Effector memory CD8-positive, alpha-beta T cell (primary cell): ENCODE data around the gene CACNA1C.

Experiments
- ATAC-seq: fragments of 150-1000 bp; cut with Tn5 transposase; replicated peaks from 2 replicates; pipeline ENCODE4 v1.10.0; 2021; ENCODE audit warnings: mild to moderate bottlenecking, moderate library complexity
- DNase-seq, 3 experiments: peaks; one replicate each; pipeline ENCODE4 v3.0.0; 2021
- H3K27ac Mint-ChIP-seq, 2 donors: one replicate each; pipeline ENCODE4 v1.8.0; 2022; ENCODE audit warnings: mild to moderate bottlenecking in 2 of 2, mixed read lengths in 2 of 2, moderate library complexity in 2 of 2
- H3K27me3 Mint-ChIP-seq, 2 donors: one replicate each; pipeline ENCODE4 v1.8.0; 2022; ENCODE audit warnings: mixed read lengths in 2 of 2
- H3K36me3 Mint-ChIP-seq: one replicate; pipeline ENCODE4 v1.8.0; 2022; ENCODE audit warnings: mild to moderate bottlenecking, moderate library complexity, mixed read lengths; ENCODE audit not compliant: insufficient read depth
- H3K4me1 Mint-ChIP-seq, 2 donors: one replicate each; pipeline ENCODE4 v1.8.0; 2022; ENCODE audit warnings: low read depth in 2 of 2, mixed read lengths in 2 of 2
- H3K4me3 Mint-ChIP-seq, 2 donors: one replicate each; pipeline ENCODE4 v1.8.0; 2022; ENCODE audit warnings: mild to moderate bottlenecking in 2 of 2, mixed read lengths in 2 of 2, moderate library complexity in 2 of 2
- H3K9me3 Mint-ChIP-seq, 2 donors: one replicate each; pipeline ENCODE4 v1.8.0; 2022; ENCODE audit warnings: mixed read lengths in 2 of 2

Gene CACNA1C

GRCh38 chr12:2672863-2673262, 620.1 kb downstream of the CACNA1C start:
- Mint-ChIP-seq H3K9me3 (no peaks in the 10 kb centered on the region), H3K27ac (no peak overlapping the region), H3K36me3 (peaks cover 5% of the 10 kb centered on the region), H3K27me3 (no peaks in the 10 kb centered on the region), H3K4me3 (no peak overlapping the region), H3K4me1 (peaks cover 0 to 1% of the 10 kb centered on the region in 2 donors)
- no peak for ATAC-seq
- DNase-seq = no peak

GRCh38 chr12:2673966-2674810, 621.4 kb downstream of the CACNA1C start:
- Mint-ChIP-seq H3K27me3 (no peaks in the 10 kb centered on the region), H3K9me3 (no peaks in the 10 kb centered on the region), H3K27ac (no peak overlapping the region), H3K4me3 (no peak overlapping the region), H3K36me3 (no peaks in the 10 kb centered on the region), H3K4me1 (peaks cover 0 to 1% of the 10 kb centered on the region in 2 donors)
- ATAC-seq = no peak
- DNase-seq = no peak

- Mint-ChIP-seq H3K27me3 (no peaks in the 10 kb centered on the region), H3K27ac (no peak overlapping the region), H3K4me1 (peaks cover 0 to 1% of the 10 kb centered on the region in 2 donors), H3K4me3 (no peak overlapping the region), H3K9me3 (no peaks in the 10 kb centered on the region), H3K36me3 (no peaks in the 10 kb centered on the region)
- DNase-seq (no peak), ATAC-seq (no peak)
Measured at GRCh38 chr12:2675776-2676175, 623.0 kb downstream of the CACNA1C start.

- Mint-ChIP-seq H3K4me1 (peaks cover 1 to 2% of the 10 kb centered on the region in 2 donors), H3K36me3 (peaks cover 7% of the 10 kb centered on the region), H3K4me3 (no peak overlapping the region), H3K27me3 (no peaks in the 10 kb centered on the region), H3K9me3 (no peaks in the 10 kb centered on the region), H3K27ac (no peak overlapping the region)
- ATAC-seq = no peak
- DNase-seq = no peak
Measured at GRCh38 chr12:2677142-2677880, 624.5 kb downstream of the CACNA1C start.

GRCh38 chr12:2678426-2678825, 625.6 kb downstream of the CACNA1C start:
- H3K27me3 Mint-ChIP-seq = no peaks in the 10 kb centered on the region
- H3K4me1 Mint-ChIP-seq = peaks cover 3 to 11% of the 10 kb centered on the region in 2 donors
- H3K9me3 Mint-ChIP-seq = no peaks in the 10 kb centered on the region
- no peak for ATAC-seq
- H3K27ac Mint-ChIP-seq = no peak overlapping the region
- peaks cover 13% of the 10 kb centered on the region for H3K36me3 Mint-ChIP-seq
- DNase-seq = no peak
- H3K4me3 Mint-ChIP-seq = no peak overlapping the region

- Mint-ChIP-seq H3K4me1 (peaks cover 4 to 14% of the 10 kb centered on the region in 2 donors), H3K9me3 (no peaks in the 10 kb centered on the region), H3K27me3 (no peaks in the 10 kb centered on the region), H3K4me3 (no peak overlapping the region), H3K36me3 (peaks cover 13% of the 10 kb centered on the region), H3K27ac (no peak overlapping the region)
- DNase-seq = no peak
- ATAC-seq = no peak
Measured at GRCh38 chr12:2679068-2679815, 626.5 kb downstream of the CACNA1C start.

- Mint-ChIP-seq H3K27ac (peak overlapping the region in 1 of 2 donors; percentile 77), H3K27me3 (no peaks in the 10 kb centered on the region), H3K4me1 (peaks cover 4 to 14% of the 10 kb centered on the region in 2 donors), H3K9me3 (no peaks in the 10 kb centered on the region), H3K4me3 (no peak overlapping the region), H3K36me3 (peaks cover 13% of the 10 kb centered on the region)
- DNase-seq (no peak), ATAC-seq (no peak)
Measured at GRCh38 chr12:2679816-2680675, 627.3 kb downstream of the CACNA1C start.

- peaks cover 13% of the 10 kb centered on the region for H3K36me3 Mint-ChIP-seq
- H3K27ac Mint-ChIP-seq = peak overlapping the region in 1 of 2 donors; percentile 85
- no peak overlapping the region for H3K4me3 Mint-ChIP-seq
- no peaks in the 10 kb centered on the region for H3K9me3 Mint-ChIP-seq
- no peaks in the 10 kb centered on the region for H3K27me3 Mint-ChIP-seq
- DNase-seq (no peak), ATAC-seq (no peak)
- H3K4me1 Mint-ChIP-seq = peaks cover 3 to 14% of the 10 kb centered on the region in 2 donors
Measured at GRCh38 chr12:2680676-2681039, 627.9 kb downstream of the CACNA1C start.

- peaks cover 3 to 14% of the 10 kb centered on the region in 2 donors for H3K4me1 Mint-ChIP-seq
- ATAC-seq (no peak), DNase-seq (no peak)
- no peaks in the 10 kb centered on the region for H3K9me3 Mint-ChIP-seq
- no peaks in the 10 kb centered on the region for H3K27me3 Mint-ChIP-seq
- H3K36me3 Mint-ChIP-seq = peaks cover 13% of the 10 kb centered on the region
- peak overlapping the region in 1 of 2 donors; percentile 85 for H3K27ac Mint-ChIP-seq
- H3K4me3 Mint-ChIP-seq = no peak overlapping the region
Measured at GRCh38 chr12:2681450-2682205, 628.8 kb downstream of the CACNA1C start.

GRCh38 chr12:2682296-2683251, 629.8 kb downstream of the CACNA1C start:
- H3K27me3 Mint-ChIP-seq = no peaks in the 10 kb centered on the region
- H3K4me1 Mint-ChIP-seq = peaks cover 3 to 14% of the 10 kb centered on the region in 2 donors
- H3K9me3 Mint-ChIP-seq = no peaks in the 10 kb centered on the region
- H3K27ac Mint-ChIP-seq = peak overlapping the region; percentile 85 to 95
- DNase-seq (peak; percentile 48 to 63 (median 48)), ATAC-seq (peak; percentile 87)
- H3K36me3 Mint-ChIP-seq = peaks cover 13% of the 10 kb centered on the region
- H3K4me3 Mint-ChIP-seq = peak overlapping the region; percentile 7 to 10

- Mint-ChIP-seq H3K27ac (peak overlapping the region in 1 of 2 donors; percentile 95), H3K4me3 (no peak overlapping the region), H3K36me3 (peaks cover 13% of the 10 kb centered on the region), H3K4me1 (peaks cover 3 to 14% of the 10 kb centered on the region in 2 donors), H3K27me3 (no peaks in the 10 kb centered on the region), H3K9me3 (no peaks in the 10 kb centered on the region)
- ATAC-seq (no peak), DNase-seq (no peak)
Measured at GRCh38 chr12:2683283-2684025, 630.7 kb downstream of the CACNA1C start.
